ENCODE measurements around the gene CADM1.

CADM1 gene

GRCh38 chr11:115145324-115145723 is 358.9 kb downstream of the CADM1 start:
- no peak for DNase-seq (ENCODE audit: low spot score)

GRCh38 chr11:115144914-115145313 is 359.3 kb downstream of the CADM1 start:
- no peak for DNase-seq (ENCODE audit: low spot score)

GRCh38 chr11:115144014-115144413 is 360.2 kb downstream of the CADM1 start:
- DNase-seq (ENCODE audit: low spot score), result no peak

- DNase-seq (ENCODE audit: low spot score), result no peak
Measured at GRCh38 chr11:115141231-115142114, 362.7 kb downstream of the CADM1 start.

- no peak for DNase-seq (ENCODE audit: low spot score)
Measured at GRCh38 chr11:115135936-115136335, 368.3 kb downstream of the CADM1 start.

- no peak for DNase-seq (ENCODE audit: low spot score)
Measured at GRCh38 chr11:115134926-115135325, 369.3 kb downstream of the CADM1 start.

GRCh38 chr11:115133475-115134209 is 370.6 kb downstream of the CADM1 start:
- no peak for DNase-seq (ENCODE audit: low spot score)

- DNase-seq (ENCODE audit: low spot score), result no peak
Measured at GRCh38 chr11:115132436-115133228, 371.6 kb downstream of the CADM1 start.

GRCh38 chr11:115129473-115130289 is 374.5 kb downstream of the CADM1 start:
- no peak for DNase-seq (ENCODE audit: low spot score)

- no peak for DNase-seq (ENCODE audit: low spot score)
Measured at GRCh38 chr11:115128226-115128625, 376.0 kb downstream of the CADM1 start.

- no peak for DNase-seq (ENCODE audit: low spot score)
Measured at GRCh38 chr11:115127790-115128189, 376.4 kb downstream of the CADM1 start.

- DNase-seq (ENCODE audit: low spot score), result no peak
Measured at GRCh38 chr11:115126515-115127208, 377.6 kb downstream of the CADM1 start.

GRCh38 chr11:115126092-115126491 is 378.1 kb downstream of the CADM1 start:
- no peak for DNase-seq (ENCODE audit: low spot score)

- no peak for DNase-seq (ENCODE audit: low spot score)
Measured at GRCh38 chr11:115124786-115125185, 379.4 kb downstream of the CADM1 start.

- DNase-seq (ENCODE audit: low spot score), result no peak
Measured at GRCh38 chr11:115123641-115124040, 380.6 kb downstream of the CADM1 start.

- no peak for DNase-seq (ENCODE audit: low spot score)
Measured at GRCh38 chr11:115122274-115122673, 381.9 kb downstream of the CADM1 start.

Measured in kidney capillary endothelial cell (primary cell).